ENCODE measurements around the gene RNF39. TPM values are rescaled to one million over a fixed set of nuclear protein-coding genes. Genes with fewer than 3 reads are reported as not detected.
"Not testable (repeated sequence)": the region's sequence is repeated elsewhere in the genome, so short reads cannot be mapped to it uniquely, and the experiment has no call there.

RNF39 gene
- polyA plus RNA-seq, 6 donors from 2014 or later: 0.14 to 0.15 TPM; not detected in 4

GRCh38 chr6:30041821-30042220 is 33.7 kb downstream of the RNF39 start:
- H3K27ac Mint-ChIP-seq: no peak overlapping the region
- DNase-seq: no peak
- no peak overlapping the region for H3K4me3 Mint-ChIP-seq
- H3K36me3 Mint-ChIP-seq: no peaks in the 10 kb centered on the region
- H3K9me3 Mint-ChIP-seq: no peaks in the 10 kb centered on the region
- ATAC-seq (ENCODE audit: low read depth in 2 of 2): no peak
- peaks cover 0 to 7% (median 5%) of the 10 kb centered on the region in 3 donors for H3K4me1 Mint-ChIP-seq
- H3K27me3 Mint-ChIP-seq: no peaks in the 10 kb centered on the region

GRCh38 chr6:30041221-30041620 is 34.3 kb downstream of the RNF39 start:
- Mint-ChIP-seq H3K9me3 (no peaks in the 10 kb centered on the region), H3K36me3 (no peaks in the 10 kb centered on the region), H3K27me3 (no peaks in the 10 kb centered on the region), H3K27ac (peak overlapping the region in 1 of 6 donors; percentile 68), H3K4me1 (peaks cover 0 to 7% (median 5%) of the 10 kb centered on the region in 3 donors), H3K4me3 (no peak overlapping the region)
- no peak for ATAC-seq (ENCODE audit: low read depth in 2 of 2)
- DNase-seq: no peak

GRCh38 chr6:30037182-30037788 is 38.3 kb downstream of the RNF39 start:
- ATAC-seq (ENCODE audit: low read depth in 2 of 2) (peak; percentile 43 to 54), DNase-seq (no peak)
- Mint-ChIP-seq H3K4me1 (peaks cover 0 to 5% (median 0%) of the 10 kb centered on the region in 3 donors), H3K27me3 (no peaks in the 10 kb centered on the region), H3K36me3 (peaks cover 10 to 17% of the 10 kb centered on the region in 2 donors), H3K9me3 (no peaks in the 10 kb centered on the region), H3K4me3 (no peak overlapping the region), H3K27ac (no peak overlapping the region)

GRCh38 chr6:30035784-30036183 is 39.8 kb downstream of the RNF39 start:
- ATAC-seq (ENCODE audit: low read depth in 2 of 2) (no peak), DNase-seq (no peak)
- no peak overlapping the region for H3K4me3 Mint-ChIP-seq
- H3K36me3 Mint-ChIP-seq: peaks cover 10 to 17% of the 10 kb centered on the region in 2 donors
- H3K4me1 Mint-ChIP-seq: peaks cover 0 to 5% (median 0%) of the 10 kb centered on the region in 3 donors
- no peaks in the 10 kb centered on the region for H3K27me3 Mint-ChIP-seq
- no peaks in the 10 kb centered on the region for H3K9me3 Mint-ChIP-seq
- H3K27ac Mint-ChIP-seq: no peak overlapping the region

GRCh38 chr6:30033440-30033839 is 42.1 kb downstream of the RNF39 start:
- H3K9me3 Mint-ChIP-seq; H3K4me1 Mint-ChIP-seq; ATAC-seq (ENCODE audit: low read depth in 2 of 2); H3K27ac Mint-ChIP-seq; H3K4me3 Mint-ChIP-seq; H3K27me3 Mint-ChIP-seq; DNase-seq: not testable (repeated sequence)
- H3K36me3 Mint-ChIP-seq: peaks cover 11 to 17% of the 10 kb centered on the region in 2 donors

GRCh38 chr6:30031381-30031780 is 44.2 kb downstream of the RNF39 start:
- Mint-ChIP-seq H3K4me1 (no peaks in the 10 kb centered on the region), H3K36me3 (peaks cover 17 to 18% of the 10 kb centered on the region in 2 donors)
- ATAC-seq (ENCODE audit: low read depth in 2 of 2): no peak

GRCh38 chr6:30029588-30029987 is 46.0 kb downstream of the RNF39 start:
- DNase-seq: no peak
- H3K27me3 Mint-ChIP-seq: no peaks in the 10 kb centered on the region

More at GRCh38 chr6:30031381-30031780, 44.2 kb downstream of the RNF39 start:
- Mint-ChIP-seq H3K27ac (peak overlapping the region in 1 of 6 donors; percentile 88), H3K4me3 (no peak overlapping the region), H3K27me3 (no peaks in the 10 kb centered on the region), H3K9me3 (no peaks in the 10 kb centered on the region)
- no peak for DNase-seq

GRCh38 chr6:30025186-30025585 is 50.4 kb downstream of the RNF39 start:
- H3K4me3 Mint-ChIP-seq: no peak overlapping the region
- ATAC-seq (ENCODE audit: low read depth in 2 of 2): no peak
- peaks cover 5 to 14% (median 9%) of the 10 kb centered on the region in 3 donors for H3K4me1 Mint-ChIP-seq
- no peak for DNase-seq
- H3K36me3 Mint-ChIP-seq: peaks cover 0 to 12% of the 10 kb centered on the region in 2 donors
- H3K27ac Mint-ChIP-seq: no peak overlapping the region
- no peaks in the 10 kb centered on the region for H3K27me3 Mint-ChIP-seq
- no peaks in the 10 kb centered on the region for H3K9me3 Mint-ChIP-seq

More at GRCh38 chr6:30029588-30029987, 46.0 kb downstream of the RNF39 start:
- no peak overlapping the region for H3K27ac Mint-ChIP-seq
- no peak for ATAC-seq (ENCODE audit: low read depth in 2 of 2)
- no peak overlapping the region for H3K4me3 Mint-ChIP-seq
- H3K9me3 Mint-ChIP-seq: no peaks in the 10 kb centered on the region
- peaks cover 10 to 18% of the 10 kb centered on the region in 2 donors for H3K36me3 Mint-ChIP-seq
- H3K4me1 Mint-ChIP-seq: no peaks in the 10 kb centered on the region

- not testable (repeated sequence) for H3K27me3 Mint-ChIP-seq; H3K27ac Mint-ChIP-seq; DNase-seq; H3K4me3 Mint-ChIP-seq; H3K9me3 Mint-ChIP-seq; ATAC-seq (ENCODE audit: low read depth in 2 of 2)
- Mint-ChIP-seq H3K4me1 (peaks cover 8 to 20% (median 15%) of the 10 kb centered on the region in 3 donors), H3K36me3 (peaks cover 10 to 12% of the 10 kb centered on the region in 2 donors)
Measured at GRCh38 chr6:30022712-30023111, 52.9 kb downstream of the RNF39 start.

GRCh38 chr6:30022189-30022588 is 53.4 kb downstream of the RNF39 start:
- DNase-seq (no peak), ATAC-seq (ENCODE audit: low read depth in 2 of 2) (no peak)
- Mint-ChIP-seq H3K27me3 (no peaks in the 10 kb centered on the region), H3K4me1 (peaks cover 8 to 20% (median 15%) of the 10 kb centered on the region in 3 donors), H3K27ac (no peak overlapping the region), H3K4me3 (no peak overlapping the region), H3K9me3 (no peaks in the 10 kb centered on the region), H3K36me3 (peaks cover 10 to 11% of the 10 kb centered on the region in 2 donors)

- no peak overlapping the region for H3K4me3 Mint-ChIP-seq
- peaks cover 10 to 11% of the 10 kb centered on the region in 2 donors for H3K36me3 Mint-ChIP-seq
- no peaks in the 10 kb centered on the region for H3K27me3 Mint-ChIP-seq
- ATAC-seq (ENCODE audit: low read depth in 2 of 2) (peak; percentile 34 to 61), DNase-seq (no peak)
- no peak overlapping the region for H3K27ac Mint-ChIP-seq
- H3K9me3 Mint-ChIP-seq: no peaks in the 10 kb centered on the region
- H3K4me1 Mint-ChIP-seq: peaks cover 8 to 20% (median 15%) of the 10 kb centered on the region in 3 donors
Measured at GRCh38 chr6:30020626-30021025, 54.9 kb downstream of the RNF39 start.

Other genes with a start within 250 kb of the RNF39 start
- gene HLA-G, start 247.9 kb downstream of the RNF39 start, polyA plus RNA-seq (ENCODE audit: low read depth in 6 of 6): 1 to 10 TPM in 5 of 6 donors, under 1 TPM in 1; 0.23 to 5.5 (median 1.4) TPM
- 1,000 to 10,000 TPM; 1,115 to 2,161 (median 1,804) TPM for gene HLA-A, start 133.2 kb downstream of the RNF39 start, polyA plus RNA-seq (ENCODE audit: low read depth in 6 of 6)
- gene POLR1H, start 14.5 kb downstream of the RNF39 start, polyA plus RNA-seq (ENCODE audit: low read depth in 6 of 6): 100 to 1,000 TPM in 1 of 6 donors, 10 to 100 TPM in 5; 40.2 to 102 (median 85.7) TPM
- gene PPP1R11, start 8.6 kb downstream of the RNF39 start, polyA plus RNA-seq (ENCODE audit: low read depth in 6 of 6): 100 to 1,000 TPM in 2 of 6 donors, 10 to 100 TPM in 4; 70.9 to 101 (median 84.8) TPM
- not detected for gene TRIM31, start 37.3 kb upstream of the RNF39 start, polyA plus RNA-seq (ENCODE audit: low read depth in 6 of 6)
- gene TRIM40, start 60.4 kb upstream of the RNF39 start, polyA plus RNA-seq (ENCODE audit: low read depth in 6 of 6): not detected
- gene TRIM10, start 85.4 kb upstream of the RNF39 start, polyA plus RNA-seq (ENCODE audit: low read depth in 6 of 6): under 1 TPM in 1 of 6 donors, not detected in 5; 0.18 TPM
- gene TRIM15, start 87.8 kb upstream of the RNF39 start, polyA plus RNA-seq (ENCODE audit: low read depth in 6 of 6): not detected
- 10 to 100 TPM; 20.4 to 70.0 (median 48.2) TPM for gene TRIM26, start 137.6 kb upstream of the RNF39 start, polyA plus RNA-seq (ENCODE audit: low read depth in 6 of 6)

All from naive B cell (primary cell).